Measurements from ENCODE around the gene KRT33B. TPM values are rescaled to one million over a fixed set of nuclear protein-coding genes. Genes with fewer than 3 reads are reported as not detected.

The KRT33B gene
- total and polyA plus RNA-seq, 2 of the 13 experiments (the other 11 are each of a cell fraction or from before 2014, with no cell fraction given), result not detected

- FAIRE-seq (no peak), DNase-seq (ENCODE audit: low spot score) (no peak), ATAC-seq (no peak)
- 31% methylated on average over 7 of the region's 7 CpGs for WGBS (ENCODE audit: low lambda C conversion rate)
- ChIA-PET POLR2A (no interaction called here), CTCF (ENCODE audit: low intra/inter-chr PET ratio, low total read pairs) (no interaction called here)
- Histone ChIP-seq H3K9me3 (ENCODE audit: low read length) (no peaks in the 10 kb centered on the region), H3K4me3 (replicated peaks in 1 of 3; ENCODE audit: insufficient read depth in 1 of 3, low read depth in 2 of 3, low read length in 3 of 3) (no peak overlapping the region), H3K4me2 (ENCODE audit: low read depth, low read length) (no peak overlapping the region), H3K79me2 (ENCODE audit: insufficient read depth, low read length) (no peaks in the 10 kb centered on the region), H2AFZ (ENCODE audit: low read length) (no peak overlapping the region), H3K36me3 (replicated peaks in 1 of 2; ENCODE audit: control insufficient read depth in 1 of 2, insufficient read depth in 2 of 2, low read length in 2 of 2) (no peaks in the 10 kb centered on the region), H3K4me1 (ENCODE audit: insufficient read depth, low read length) (no peaks in the 10 kb centered on the region), H3K27ac (ENCODE audit: extremely low read length, insufficient read depth, low read length) (no peak overlapping the region), H3K9ac (ENCODE audit: insufficient read depth, low read depth, low read length) (no peak overlapping the region), H4K20me1 (ENCODE audit: insufficient read depth, low read length) (no peaks in the 10 kb centered on the region), H3K27me3 (ENCODE audit: control insufficient read depth in 1 of 2, insufficient read depth in 2 of 2, low read length in 2 of 2) (peaks cover 0 to 13% of the 10 kb centered on the region in 2 experiments; a peak in 2 of 5 replicates)
- intact Hi-C loops (cut with micrococcal nuclease; ENCODE audit: unreplicated experiment), result no loop called here
- BruUV-seq (replicated peaks), result no TSS peak
- in situ Hi-C loops (cut with HindIII; ENCODE audit: extremely low pct_ligation_motif_present, low pct_unique_long_range_greater_than_20kb), result no loop called here
- TF ChIP-seq TSC22D2 (CRISPR knock-in tag; IDR thresholded peaks at IDR 0.05; ENCODE audit: borderline replicate concordance), result no peak
- no peak for TF ChIP-seq MEIS1 (CRISPR knock-in tag; IDR thresholded peaks at IDR 0.05; ENCODE audit: borderline replicate concordance)
- TF ChIP-seq CBFB (CRISPR knock-in tag; IDR thresholded peaks at IDR 0.05), result no peak
- TF ChIP-seq ZNF451 (CRISPR knock-in tag; IDR thresholded peaks at IDR 0.05), result no peak
- no peak for TF ChIP-seq MTF2 (CRISPR knock-in tag; IDR thresholded peaks at IDR 0.05; ENCODE audit: borderline replicate concordance)
- TF ChIP-seq GATA4 (IDR thresholded peaks at IDR 0.05; ENCODE audit: borderline replicate concordance, low read depth), result no peak
- no peak for TF ChIP-seq SAFB2 (CRISPR knock-in tag; IDR thresholded peaks at IDR 0.05; ENCODE audit: borderline replicate concordance, low read depth)
- TF ChIP-seq, protein P1, sequence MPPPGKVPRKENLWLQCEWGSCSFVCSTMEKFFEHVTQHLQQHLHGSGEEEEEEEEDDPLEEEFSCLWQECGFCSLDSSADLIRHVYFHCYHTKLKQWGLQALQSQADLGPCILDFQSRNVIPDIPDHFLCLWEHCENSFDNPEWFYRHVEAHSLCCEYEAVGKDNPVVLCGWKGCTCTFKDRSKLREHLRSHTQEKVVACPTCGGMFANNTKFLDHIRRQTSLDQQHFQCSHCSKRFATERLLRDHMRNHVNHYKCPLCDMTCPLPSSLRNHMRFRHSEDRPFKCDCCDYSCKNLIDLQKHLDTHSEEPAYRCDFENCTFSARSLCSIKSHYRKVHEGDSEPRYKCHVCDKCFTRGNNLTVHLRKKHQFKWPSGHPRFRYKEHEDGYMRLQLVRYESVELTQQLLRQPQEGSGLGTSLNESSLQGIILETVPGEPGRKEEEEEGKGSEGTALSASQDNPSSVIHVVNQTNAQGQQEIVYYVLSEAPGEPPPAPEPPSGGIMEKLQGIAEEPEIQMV (CRISPR knock-in tag; IDR thresholded peaks at IDR 0.05; ENCODE audit: low read depth), result no peak
- no peak for TF ChIP-seq TEAD3 (CRISPR knock-in tag; optimal IDR thresholded peaks at IDR 0.05; ENCODE audit: borderline replicate concordance)
- TF ChIP-seq NFIC (IDR thresholded peaks at IDR 0.05; ENCODE audit: low read length), result no peak
- no peak for TF ChIP-seq RORA (CRISPR knock-in tag; IDR thresholded peaks at IDR 0.05)
- TF ChIP-seq ZBTB34 (CRISPR knock-in tag; IDR thresholded peaks at IDR 0.05), result no peak
Observed at GRCh38 chr17:41331606-41332005, 38.0 kb downstream of the KRT33B start.
